Measurements from ENCODE around the gene MAPK7.

MAPK7 gene

DNA sequence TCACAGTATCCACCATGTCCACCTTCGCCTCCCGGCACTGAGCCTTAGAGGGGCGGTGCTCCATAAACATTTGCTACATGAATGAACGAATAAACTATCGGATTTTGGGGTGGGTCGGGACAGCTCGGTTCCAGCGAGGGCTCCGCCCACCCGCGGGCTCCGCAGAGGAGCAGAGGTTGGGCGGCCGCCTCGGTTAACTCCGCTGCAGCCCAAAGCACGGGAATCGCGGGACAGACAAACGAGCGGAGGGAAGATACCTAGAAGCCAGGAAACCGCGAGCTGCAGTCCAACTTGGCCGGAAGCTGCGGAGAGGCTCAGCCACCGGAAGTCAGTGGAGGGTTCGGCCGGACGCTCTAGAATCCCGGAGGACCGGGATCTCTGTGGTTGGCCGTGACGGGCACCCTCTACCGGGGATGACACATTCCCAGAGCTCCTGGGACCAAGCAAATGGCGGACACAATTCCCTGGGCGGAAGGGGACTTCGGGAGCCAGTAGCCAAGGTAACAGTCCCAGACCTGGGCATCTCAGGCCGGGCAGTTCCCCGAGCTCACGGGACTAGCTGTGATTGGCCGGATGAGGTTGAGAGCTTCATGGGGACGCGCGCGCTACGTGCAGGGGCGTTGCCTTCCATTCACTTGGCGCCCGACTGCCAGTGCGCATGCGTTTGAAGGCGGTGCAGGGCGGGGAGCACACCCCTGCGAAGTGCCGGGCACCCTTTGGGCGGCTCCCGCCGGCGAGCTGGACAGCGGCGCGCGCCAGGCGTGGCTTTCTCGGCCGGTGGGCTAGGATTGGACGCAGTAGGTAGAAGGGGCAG lies 489 bp upstream of the MAPK7 start:
- DNase-seq: peak; percentile 94 to 100 (median 99)

DNA sequence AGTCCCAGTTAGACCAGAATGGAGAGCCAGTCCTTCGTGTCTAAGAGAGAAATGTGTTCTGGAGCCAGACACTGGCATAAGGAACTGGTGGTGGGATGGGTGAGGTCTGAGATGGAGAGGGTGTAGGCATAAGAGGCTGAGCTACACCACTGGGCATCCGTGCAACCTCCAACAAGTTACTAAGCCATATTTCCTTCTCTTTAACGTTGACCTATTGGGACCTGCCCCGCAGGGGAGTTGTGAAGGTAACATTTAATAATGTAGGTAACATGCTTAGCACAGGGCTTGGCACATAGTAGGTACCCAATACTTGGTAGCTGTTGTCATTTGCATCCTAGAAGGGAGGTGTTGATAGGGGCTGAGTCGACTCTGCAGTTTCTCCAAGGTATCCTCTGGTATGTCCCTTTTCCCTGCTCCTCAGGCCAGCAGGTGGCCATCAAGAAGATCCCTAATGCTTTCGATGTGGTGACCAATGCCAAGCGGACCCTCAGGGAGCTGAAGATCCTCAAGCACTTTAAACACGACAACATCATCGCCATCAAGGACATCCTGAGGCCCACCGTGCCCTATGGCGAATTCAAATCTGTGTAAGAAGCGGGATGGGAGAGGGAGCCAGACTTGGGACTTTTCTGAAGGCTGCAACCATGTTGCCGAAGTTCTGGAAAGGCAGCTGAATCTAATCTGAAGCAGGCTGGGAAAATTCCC lies 1.2 kb downstream of the MAPK7 start:
- DNase-seq: no peak

DNA sequence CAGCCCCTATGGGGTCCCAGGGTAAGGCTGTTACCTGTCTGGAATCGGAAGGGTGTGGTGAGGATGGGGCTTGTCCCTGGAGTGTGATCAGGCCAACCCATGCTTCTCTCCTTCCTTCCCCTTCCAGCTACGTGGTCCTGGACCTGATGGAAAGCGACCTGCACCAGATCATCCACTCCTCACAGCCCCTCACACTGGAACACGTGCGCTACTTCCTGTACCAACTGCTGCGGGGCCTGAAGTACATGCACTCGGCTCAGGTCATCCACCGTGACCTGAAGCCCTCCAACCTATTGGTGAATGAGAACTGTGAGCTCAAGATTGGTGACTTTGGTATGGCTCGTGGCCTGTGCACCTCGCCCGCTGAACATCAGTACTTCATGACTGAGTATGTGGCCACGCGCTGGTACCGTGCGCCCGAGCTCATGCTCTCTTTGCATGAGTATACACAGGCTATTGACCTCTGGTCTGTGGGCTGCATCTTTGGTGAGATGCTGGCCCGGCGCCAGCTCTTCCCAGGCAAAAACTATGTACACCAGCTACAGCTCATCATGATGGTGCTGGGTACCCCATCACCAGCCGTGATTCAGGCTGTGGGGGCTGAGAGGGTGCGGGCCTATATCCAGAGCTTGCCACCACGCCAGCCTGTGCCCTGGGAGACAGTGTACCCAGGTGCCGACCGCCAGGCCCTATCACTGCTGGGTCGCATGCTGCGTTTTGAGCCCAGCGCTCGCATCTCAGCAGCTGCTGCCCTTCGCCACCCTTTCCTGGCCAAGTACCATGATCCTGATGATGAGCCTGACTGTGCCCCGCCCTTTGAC lies 2.4 kb downstream of the MAPK7 start:
- DNase-seq: no peak

DNA sequence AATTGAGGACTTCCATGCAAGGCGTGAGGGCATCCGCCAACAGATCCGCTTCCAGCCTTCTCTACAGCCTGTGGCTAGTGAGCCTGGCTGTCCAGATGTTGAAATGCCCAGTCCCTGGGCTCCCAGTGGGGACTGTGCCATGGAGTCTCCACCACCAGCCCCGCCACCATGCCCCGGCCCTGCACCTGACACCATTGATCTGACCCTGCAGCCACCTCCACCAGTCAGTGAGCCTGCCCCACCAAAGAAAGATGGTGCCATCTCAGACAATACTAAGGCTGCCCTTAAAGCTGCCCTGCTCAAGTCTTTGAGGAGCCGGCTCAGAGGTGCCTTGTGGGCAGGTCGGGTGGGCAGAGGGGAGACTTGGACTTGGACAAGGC lies 3.1 kb downstream of the MAPK7 start:
- DNase-seq: no peak

DNA sequence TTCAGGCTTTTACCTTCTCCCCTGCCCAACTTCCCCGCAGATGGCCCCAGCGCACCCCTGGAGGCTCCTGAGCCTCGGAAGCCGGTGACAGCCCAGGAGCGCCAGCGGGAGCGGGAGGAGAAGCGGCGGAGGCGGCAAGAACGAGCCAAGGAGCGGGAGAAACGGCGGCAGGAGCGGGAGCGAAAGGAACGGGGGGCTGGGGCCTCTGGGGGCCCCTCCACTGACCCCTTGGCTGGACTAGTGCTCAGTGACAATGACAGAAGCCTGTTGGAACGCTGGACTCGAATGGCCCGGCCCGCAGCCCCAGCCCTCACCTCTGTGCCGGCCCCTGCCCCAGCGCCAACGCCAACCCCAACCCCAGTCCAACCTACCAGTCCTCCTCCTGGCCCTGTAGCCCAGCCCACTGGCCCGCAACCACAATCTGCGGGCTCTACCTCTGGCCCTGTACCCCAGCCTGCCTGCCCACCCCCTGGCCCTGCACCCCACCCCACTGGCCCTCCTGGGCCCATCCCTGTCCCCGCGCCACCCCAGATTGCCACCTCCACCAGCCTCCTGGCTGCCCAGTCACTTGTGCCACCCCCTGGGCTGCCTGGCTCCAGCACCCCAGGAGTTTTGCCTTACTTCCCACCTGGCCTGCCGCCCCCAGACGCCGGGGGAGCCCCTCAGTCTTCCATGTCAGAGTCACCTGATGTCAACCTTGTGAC lies 3.6 kb downstream of the MAPK7 start:
- no peak for DNase-seq

DNA sequence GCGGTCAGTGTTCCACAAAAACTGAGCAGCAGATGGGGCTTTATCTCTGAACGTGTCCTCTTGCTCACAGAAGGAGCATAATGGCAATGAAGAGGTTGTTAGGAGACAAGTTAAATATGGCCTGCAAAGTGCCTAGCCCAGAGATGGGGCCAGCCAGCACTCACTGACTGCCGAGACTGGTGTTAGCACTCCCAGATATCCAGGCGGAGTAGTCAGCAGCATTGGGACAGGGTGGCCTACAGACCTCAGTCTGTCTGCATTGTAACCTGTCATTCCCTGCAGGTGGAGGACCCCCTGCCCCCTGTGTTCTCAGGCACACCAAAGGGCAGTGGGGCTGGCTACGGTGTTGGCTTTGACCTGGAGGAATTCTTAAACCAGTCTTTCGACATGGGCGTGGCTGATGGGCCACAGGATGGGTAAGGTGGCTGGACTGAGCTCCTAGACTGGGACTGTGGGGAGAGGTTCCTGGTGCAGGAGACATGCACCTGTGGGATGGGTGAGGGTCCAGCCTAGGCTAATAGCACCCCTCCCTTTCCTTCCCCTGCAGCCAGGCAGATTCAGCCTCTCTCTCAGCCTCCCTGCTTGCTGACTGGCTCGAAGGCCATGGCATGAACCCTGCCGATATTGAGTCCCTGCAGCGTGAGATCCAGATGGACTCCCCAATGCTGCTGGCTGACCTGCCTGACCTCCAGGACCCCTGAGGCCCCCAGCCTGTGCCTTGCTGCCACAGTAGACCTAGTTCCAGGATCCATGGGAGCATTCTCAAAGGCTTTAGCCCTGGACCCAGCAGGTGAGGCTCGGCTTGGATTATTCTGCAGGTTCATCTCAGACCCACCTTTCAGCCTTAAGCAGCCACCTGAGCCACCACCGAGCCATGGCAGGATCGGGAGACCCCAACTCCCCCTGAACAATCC lies 4.5 kb downstream of the MAPK7 start:
- no peak for DNase-seq

DNA sequence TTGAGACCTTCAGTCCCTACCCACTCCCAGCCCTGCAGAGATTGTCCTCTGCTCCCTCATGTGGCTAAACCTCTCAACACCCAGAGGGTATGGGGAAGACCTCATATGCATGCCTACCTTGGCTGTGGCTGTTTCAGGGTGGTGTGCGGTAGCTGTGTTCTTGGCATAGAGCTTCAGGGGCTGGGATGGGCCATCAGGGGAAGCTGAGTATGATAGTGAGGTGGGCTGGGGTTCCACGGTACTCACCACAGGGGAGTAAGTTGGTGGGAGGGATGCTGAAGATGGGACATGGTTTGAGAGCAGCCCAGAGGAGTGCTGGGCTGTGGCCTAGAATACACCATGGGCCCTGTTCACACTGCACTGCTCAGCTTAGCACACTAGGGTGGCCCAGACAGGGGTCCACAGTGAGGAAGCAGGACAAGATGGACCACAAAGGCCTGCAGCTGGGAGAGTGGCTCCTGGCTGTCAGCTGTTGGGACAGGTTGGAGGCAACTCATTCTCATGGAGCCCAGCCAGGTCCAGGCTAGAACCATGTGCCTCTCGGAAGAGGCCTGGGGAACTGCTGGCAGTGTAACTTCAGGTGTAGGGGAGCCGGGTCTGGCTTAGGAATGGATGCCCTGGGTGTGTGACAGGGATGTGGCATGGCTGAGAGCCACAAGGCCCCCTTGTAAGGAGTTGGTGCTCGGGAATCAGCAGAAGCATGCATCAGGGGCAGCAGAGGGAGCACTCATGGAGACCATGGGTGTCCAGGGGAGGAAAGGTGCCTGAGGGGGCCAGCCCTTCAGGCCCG lies 5.6 kb downstream of the MAPK7 start:
- DNase-seq: peak in 1 of 58 donors; percentile 20

DNA sequence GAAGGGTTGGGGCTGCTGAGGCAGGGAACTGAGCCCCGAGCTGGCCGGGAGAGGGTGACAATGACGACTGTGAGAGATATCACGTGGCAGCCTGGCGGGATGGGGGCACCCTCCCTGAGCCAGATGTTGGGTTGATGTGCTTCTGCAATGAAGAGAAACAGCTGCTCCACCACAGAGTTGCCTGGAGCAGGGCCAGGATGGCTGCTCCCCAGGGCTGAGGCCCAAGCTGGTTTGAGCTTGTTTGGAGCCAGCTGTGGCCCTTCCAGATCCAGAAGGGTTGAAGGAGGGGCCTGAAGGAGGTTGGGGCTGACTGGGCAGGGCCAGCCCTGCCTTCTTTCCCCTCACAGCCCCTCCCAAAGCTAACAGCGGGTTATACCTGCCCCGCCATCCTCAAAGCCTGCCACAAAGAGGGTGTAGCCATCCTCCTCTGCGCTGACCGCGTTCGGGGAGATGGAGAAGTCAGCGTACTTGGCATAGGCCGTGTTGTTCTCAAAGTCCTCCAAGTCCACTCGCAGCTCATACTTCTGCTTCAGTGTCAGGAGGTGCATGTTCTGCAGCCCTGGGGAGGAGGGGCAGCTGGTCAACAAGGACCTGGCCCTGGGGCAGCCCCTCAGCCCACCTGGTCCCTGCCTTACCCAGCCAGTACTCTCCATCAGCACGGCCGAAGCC lies 6.6 kb downstream of the MAPK7 start:
- DNase-seq: peak in 53 of 58 donors; percentile 16 to 96 (median 77)

DNA sequence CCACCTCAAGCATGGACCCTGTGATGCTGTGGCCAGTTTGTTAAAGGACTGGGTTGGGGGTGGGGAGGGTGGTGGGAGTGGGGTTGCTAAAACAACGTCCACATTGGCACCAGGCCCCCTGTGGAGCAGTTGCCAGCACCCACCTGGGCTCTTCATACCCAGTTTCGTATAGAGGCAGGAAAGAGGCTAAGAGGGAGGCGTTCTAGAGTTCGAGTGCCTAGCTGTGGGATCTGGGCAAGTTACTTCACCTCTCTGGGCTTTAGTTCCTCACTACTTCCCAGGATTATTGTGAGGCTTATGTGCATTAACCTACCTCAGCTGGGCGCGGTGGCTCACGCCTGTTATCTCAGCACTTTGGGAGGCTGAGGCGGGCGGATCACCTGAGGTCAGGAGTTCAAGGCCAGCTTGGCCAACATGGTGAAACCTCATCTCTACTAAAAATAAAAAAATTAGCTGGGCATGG lies 7.3 kb downstream of the MAPK7 start:
- DNase-seq: no peak

DNA sequence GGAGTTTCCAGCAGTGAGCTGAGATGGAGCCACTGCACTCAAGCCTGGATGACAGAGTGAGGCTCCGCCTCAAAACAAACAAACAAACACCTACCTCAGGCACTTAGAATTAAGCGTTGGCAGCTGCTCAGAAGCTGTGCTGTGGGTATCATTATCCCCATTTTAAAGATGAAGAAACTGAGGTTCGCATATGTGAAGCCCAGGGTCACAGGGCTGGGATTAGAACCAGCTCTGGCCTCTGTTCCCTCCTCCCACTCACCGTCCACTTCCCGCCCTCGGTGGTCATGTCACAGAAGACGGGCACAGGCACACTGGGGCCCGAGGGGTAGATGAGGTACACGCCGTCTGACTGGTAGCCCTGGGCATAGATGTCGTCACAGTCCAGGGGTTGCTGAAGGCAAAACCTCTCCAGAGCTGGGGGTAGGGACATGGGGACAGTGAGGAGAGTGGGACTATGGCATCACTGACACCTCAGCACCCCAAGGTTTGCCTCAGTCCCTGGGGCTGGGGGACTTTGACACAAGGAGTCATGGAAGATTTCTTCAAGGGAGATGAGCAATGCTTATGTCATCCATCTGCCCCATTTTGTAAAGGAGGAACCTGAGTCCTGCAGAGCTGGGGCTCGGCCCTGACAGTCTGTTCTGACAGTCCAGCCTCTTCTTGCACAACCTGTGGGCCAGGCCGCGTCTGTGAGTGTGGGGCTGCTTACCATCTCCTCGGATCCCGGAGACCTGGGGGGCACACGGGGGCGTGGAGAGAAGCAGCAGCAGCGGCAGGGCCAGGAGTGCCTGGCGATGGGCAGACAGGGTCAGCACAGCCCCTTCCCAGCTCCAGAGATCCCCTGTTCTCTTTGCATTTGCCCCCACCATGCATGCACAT lies 8.0 kb downstream of the MAPK7 start:
- DNase-seq: no peak

DNA sequence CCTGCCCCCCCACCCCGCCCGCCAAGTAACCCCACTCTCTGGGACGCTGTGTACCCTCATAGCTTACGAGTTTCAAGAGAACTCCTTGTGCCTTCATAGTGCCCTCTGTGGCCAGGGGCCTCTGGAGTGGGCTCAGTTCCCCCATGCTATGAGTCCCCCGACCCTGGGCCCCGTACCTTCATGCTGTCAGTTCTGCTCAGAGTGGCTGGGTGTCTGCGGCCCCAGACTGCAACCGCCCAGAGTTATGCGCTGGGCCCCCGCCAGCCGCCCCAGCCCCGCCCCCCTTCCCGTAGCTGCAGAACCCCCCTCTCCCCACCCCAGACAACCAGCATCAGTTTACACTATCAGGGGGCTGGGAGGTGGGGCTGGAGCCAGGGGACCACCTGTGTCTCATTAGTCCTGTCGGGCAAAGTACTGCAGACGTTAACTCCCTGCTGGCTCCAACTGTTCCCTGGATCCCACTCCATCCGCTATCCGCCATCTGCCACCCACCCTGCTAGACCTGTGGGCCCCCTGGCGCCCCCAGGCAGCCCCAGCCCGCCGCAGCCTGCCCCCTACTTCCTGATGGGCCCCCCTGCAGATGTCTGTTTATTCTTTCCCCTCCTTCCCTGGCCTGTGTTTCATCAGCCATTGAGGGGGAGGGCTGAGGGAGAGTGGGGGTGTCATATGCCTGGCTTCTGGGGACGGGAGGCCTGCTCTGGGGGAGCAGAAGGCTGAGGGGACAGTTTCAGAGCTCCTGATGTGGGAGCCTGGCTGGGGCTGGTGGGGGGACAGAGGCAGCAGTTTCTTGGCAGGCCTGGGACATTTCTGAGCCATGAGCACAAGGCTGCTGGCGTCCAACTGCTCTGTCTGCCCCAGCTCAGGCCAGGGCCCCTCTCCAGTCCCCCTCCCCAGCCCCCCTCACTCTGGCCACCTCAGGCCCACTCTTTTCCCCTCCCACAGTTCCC lies 8.9 kb downstream of the MAPK7 start, which contains the start of gene MFAP4:
MFAP4 (minus strand) TSS at position 217 of the 947 bp plus-strand sequence; CDS start at position 182, 35 bp downstream.
- DNase-seq: peak in 34 of 58 donors; percentile 9 to 62 (median 34)

DNA sequence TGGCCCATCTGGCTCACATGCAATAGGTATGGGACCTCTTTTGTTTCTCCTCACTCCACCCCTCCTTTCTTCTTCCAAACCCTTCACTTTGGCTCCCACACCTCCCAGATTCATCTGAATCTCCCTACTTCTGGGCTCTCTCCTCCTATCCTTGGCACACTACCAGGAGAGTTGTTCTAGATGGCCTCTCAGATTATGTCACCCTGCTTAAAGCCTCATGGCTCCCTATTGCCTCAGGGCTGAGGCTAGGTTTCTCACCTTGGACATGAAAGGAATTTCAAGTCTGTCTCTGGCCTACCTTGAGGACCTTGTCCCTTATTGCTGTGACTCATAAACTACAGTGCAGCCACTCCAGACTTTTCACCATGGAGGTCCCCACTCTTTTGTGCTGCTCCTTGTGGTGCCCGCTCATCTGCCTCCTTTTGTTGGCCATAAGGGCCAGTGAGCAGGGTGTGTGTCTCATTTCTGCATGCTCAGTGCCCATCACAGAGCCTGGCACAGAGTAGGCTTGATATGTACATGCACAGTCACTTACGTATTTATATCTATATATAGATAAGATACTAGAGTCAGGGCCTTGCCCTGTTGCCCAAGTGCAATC lies 9.7 kb downstream of the MAPK7 start:
- no peak for DNase-seq

DNA sequence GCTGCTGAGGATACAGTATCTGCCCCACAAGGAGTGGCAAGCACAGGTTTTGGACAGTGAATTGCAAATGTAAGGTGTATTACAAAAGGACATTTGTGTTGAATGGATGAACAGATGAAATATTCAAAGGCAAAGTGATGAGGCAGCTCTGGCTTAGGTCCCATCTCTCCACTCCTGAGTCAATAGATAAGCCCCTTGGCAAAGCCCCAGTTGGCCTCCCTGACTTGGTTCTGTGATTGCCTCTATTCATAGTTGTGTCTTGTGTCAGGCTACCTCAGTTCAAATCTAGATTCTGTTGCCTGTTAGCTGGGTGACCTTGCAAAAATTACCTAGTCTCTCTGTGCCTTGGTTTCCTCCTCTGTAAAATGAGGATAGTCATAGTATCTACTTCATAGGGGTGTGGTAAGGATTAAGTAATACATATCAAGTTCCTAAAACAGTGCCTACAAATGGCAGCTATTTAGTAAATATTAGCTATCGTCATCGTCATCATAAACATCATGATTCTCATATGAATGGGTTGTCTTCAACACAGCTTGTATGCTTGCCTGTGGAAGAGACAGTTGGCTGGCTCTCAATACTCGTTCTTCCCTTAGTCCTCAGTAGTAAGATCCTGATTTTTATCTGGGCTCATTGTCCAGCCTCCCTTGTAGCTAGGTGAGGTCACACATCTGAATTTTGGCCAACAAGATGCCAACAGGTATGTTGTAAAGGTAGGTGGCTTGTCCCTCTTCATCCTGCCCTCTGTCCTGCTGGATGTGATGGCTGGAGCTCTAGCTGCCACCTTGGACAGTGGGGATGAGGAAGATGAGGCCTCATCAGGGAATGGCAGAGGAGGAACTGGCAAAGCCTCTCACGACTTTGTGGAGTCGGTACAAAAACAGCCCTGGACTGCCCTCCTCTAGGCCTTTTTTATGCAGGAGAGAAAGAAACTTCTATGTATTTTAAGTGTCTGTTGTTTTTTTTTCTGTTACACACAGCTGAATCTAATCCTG lies 10.8 kb downstream of the MAPK7 start:
- no peak for DNase-seq

DNA sequence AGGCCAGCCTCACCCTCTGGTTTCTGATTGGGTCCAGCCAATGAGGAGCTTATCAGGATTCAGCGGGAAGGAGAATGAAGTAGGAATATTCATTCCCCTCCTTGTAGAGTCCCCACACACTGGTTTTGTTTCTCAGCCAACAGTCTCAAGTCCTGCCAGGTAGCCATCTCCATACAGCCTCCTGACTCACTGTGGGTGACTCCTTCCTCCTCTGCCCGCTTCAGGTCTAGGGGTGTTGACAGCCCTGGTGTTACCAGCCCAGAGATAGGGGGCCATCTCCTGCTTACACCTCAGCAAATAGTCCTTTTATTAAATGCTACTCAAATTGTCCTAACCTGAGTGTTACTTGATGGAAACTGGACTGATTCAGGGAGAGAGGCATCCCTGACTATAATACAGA lies 12.7 kb downstream of the MAPK7 start:
- no peak for DNase-seq

Data from anterior cingulate cortex (tissue), 58 donors.